GM21528 (cell line): ENCODE data around the gene TMEM254.
A peak's percentile ranks its signal among the peaks of the same experiment; 100 is the strongest.
"Not testable (repeated sequence)": the region's sequence is repeated elsewhere in the genome, so short reads cannot be mapped to it uniquely, and the experiment has no call there.

ENCODE experiments used
- ATAC-seq: cut with Tn5 transposase; IDR thresholded peaks from one replicate; pipeline ENCODE4 v1.9.1; 2021; ENCODE audit warnings: mild to moderate bottlenecking, moderate library complexity; ENCODE audit not compliant: unreplicated experiment, low FRiP score

The TMEM254 gene

GRCh38 chr10:80078448-80079311, at the start of gene TMEM254:
Gene TMEM254, plus strand, starts transcription at chr10:80078665. Its CDS starts 35 bp downstream, at chr10:80078700.
- peak; percentile 89 for ATAC-seq

- ATAC-seq, result peak; percentile 68
Measured at GRCh38 chr10:80029205-80029604, 49.3 kb upstream of the TMEM254 start.

- ATAC-seq, result not testable (repeated sequence)
Measured at GRCh38 chr10:80029865-80030264, 48.6 kb upstream of the TMEM254 start.

GRCh38 chr10:80032503-80032902, 46.0 kb upstream of the TMEM254 start:
- ATAC-seq, result no peak

GRCh38 chr10:80034766-80035165, 43.7 kb upstream of the TMEM254 start:
- not testable (repeated sequence) for ATAC-seq

GRCh38 chr10:80035430-80035829, 43.0 kb upstream of the TMEM254 start:
- ATAC-seq, result not testable (repeated sequence)

- ATAC-seq, result not testable (repeated sequence)
Measured at GRCh38 chr10:80036921-80037500, 41.5 kb upstream of the TMEM254 start.

- ATAC-seq, result not testable (repeated sequence)
Measured at GRCh38 chr10:80038226-80038625, 40.2 kb upstream of the TMEM254 start.

GRCh38 chr10:80041162-80041561, 37.3 kb upstream of the TMEM254 start:
- no peak for ATAC-seq

- ATAC-seq, result peak; percentile 53
Measured at GRCh38 chr10:80044935-80045334, 33.5 kb upstream of the TMEM254 start.

GRCh38 chr10:80046629-80047441, 31.6 kb upstream of the TMEM254 start:
- peak; percentile 79 for ATAC-seq

- no peak for ATAC-seq
Measured at GRCh38 chr10:80050752-80051151, 27.7 kb upstream of the TMEM254 start.

- ATAC-seq, result no peak
Measured at GRCh38 chr10:80051993-80052392, 26.5 kb upstream of the TMEM254 start.

- ATAC-seq, result no peak
Measured at GRCh38 chr10:80055760-80056159, 22.7 kb upstream of the TMEM254 start.

GRCh38 chr10:80057171-80057570, 21.3 kb upstream of the TMEM254 start:
- no peak for ATAC-seq

- ATAC-seq, result no peak
Measured at GRCh38 chr10:80064120-80064886, 14.2 kb upstream of the TMEM254 start.

- ATAC-seq, result no peak
Measured at GRCh38 chr10:80066809-80067208, 11.7 kb upstream of the TMEM254 start.

- not testable (repeated sequence) for ATAC-seq
Measured at GRCh38 chr10:80067821-80068220, 10.6 kb upstream of the TMEM254 start.

GRCh38 chr10:80068270-80068669, 10.2 kb upstream of the TMEM254 start:
- ATAC-seq, result no peak

GRCh38 chr10:80070057-80070456, 8.4 kb upstream of the TMEM254 start:
- ATAC-seq, result no peak
